GM12878 (cell line): ENCODE measurements around the gene AADAC.

Experiments
- MYC ChIP-seq: IDR thresholded peaks from 2 replicates; pipeline ENCODE4 v1.6.1; 2011; ENCODE audit warnings: mild to moderate bottlenecking, low read length, moderate library complexity, inconsistent platforms; ENCODE audit not compliant: insufficient read depth, insufficient replicate concordance, insufficient read length, severe bottlenecking
- TF ChIP-seq, protein P1 (sequence below): IDR thresholded peaks from 2 replicates; pipeline ENCODE4 v1.6.1; 2012; ENCODE audit warnings: mild to moderate bottlenecking, low read depth, low read length

DNA sequence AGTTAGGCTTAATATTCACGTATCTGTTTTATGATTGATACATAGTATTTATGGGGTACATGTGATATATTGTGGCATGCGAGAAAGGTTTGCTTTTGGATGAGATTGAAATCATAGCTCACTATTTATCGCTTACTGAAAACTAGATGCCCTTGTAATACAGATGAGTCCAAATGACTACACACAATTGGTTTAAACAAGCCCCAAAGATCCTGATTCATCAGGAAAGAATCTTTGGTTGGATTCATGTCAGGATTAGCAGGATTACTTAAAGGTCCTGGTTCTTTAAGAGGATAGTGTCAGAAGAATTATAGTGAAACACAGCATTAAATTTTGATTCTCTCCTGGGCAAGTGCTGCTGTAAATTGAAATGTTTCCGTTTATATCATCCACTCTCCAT, 18.6 kb upstream of the AADAC start:
- TF ChIP-seq MYC, result no peak
- TF ChIP-seq, protein P1, sequence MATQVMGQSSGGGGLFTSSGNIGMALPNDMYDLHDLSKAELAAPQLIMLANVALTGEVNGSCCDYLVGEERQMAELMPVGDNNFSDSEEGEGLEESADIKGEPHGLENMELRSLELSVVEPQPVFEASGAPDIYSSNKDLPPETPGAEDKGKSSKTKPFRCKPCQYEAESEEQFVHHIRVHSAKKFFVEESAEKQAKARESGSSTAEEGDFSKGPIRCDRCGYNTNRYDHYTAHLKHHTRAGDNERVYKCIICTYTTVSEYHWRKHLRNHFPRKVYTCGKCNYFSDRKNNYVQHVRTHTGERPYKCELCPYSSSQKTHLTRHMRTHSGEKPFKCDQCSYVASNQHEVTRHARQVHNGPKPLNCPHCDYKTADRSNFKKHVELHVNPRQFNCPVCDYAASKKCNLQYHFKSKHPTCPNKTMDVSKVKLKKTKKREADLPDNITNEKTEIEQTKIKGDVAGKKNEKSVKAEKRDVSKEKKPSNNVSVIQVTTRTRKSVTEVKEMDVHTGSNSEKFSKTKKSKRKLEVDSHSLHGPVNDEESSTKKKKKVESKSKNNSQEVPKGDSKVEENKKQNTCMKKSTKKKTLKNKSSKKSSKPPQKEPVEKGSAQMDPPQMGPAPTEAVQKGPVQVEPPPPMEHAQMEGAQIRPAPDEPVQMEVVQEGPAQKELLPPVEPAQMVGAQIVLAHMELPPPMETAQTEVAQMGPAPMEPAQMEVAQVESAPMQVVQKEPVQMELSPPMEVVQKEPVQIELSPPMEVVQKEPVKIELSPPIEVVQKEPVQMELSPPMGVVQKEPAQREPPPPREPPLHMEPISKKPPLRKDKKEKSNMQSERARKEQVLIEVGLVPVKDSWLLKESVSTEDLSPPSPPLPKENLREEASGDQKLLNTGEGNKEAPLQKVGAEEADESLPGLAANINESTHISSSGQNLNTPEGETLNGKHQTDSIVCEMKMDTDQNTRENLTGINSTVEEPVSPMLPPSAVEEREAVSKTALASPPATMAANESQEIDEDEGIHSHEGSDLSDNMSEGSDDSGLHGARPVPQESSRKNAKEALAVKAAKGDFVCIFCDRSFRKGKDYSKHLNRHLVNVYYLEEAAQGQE, result no peak
